Amniotic epithelial cell (primary cell): ENCODE data around the gene CSNK2A1.
A peak's percentile ranks its signal among the peaks of the same experiment; 100 is the strongest.

Source experiments
- DNase-seq: peaks from one replicate; pipeline ENCODE4 v3.0.0-alpha.2; 2010; ENCODE audit warnings: low read depth

The CSNK2A1 gene

DNA sequence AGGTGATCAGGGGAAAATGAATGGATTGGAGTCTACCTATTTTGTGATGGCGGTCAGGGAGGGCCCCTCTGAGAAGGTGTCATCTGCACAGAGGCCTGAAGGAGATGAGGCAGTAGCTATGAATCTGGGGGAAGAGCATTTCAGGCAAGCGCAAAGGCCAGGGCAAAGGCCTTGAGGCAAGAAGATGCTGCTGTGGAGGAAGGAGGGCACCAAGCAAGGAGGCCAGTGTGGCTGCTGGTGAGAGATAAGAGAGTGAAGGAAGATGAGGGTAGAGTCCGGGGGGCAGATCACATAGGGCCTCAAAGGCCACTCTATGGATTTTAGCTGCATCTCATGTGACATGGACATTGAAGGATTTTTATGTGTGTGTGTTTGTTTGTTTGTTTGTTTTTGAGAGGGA, 20.6 kb upstream of the CSNK2A1 start:
- DNase-seq, result no peak

DNA sequence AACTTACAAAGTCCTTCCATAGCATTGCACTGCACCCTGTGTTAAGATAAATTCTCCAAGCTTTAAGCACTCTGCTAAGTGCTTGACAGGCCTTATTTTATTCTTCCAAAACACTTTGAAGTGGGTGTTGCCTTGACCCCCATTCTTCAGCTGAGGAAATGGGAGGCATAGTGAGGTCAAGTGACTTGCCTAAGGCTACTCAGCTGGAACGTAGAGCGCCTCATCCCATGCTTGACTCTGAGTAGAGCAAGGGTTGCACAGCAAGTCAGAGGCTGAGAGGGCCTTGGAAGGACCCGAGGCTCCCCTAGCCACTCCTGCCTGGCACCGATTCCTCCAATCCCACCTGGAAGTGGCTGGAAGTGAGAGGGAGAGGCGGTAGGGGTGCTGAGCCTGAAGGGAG, 19.6 kb upstream of the CSNK2A1 start:
- no peak for DNase-seq

DNA sequence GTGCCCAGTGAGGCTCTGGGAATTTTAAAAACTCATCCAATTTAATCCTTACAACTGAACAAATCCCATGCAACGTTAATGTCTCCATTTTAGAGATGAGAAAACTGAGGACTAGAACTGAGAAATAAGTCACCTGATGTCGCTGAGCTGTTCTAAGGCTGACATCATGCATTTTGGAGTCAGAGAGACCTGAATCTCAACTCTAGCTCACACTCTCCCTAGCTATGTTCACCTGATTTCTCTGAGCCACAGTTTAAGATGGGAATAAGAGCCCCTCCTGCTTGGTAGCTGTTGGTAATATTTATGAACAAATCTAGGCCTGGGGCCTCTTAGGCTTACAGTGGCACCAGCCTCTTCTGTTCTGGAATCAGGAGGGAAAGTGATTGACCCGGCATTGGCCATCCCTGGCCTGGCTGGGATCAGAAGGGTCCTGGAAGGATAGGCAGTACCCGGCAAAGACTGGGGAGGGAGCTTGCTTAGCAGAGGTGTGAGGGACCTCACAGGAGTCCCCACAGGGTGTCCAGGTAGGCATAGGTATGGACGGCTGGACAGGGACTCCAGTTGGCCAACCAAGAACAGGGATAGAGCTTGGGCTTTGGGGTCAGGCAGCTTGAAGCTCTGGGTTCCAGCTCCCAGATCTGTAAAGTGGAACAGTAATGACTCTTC, 18.8 kb upstream of the CSNK2A1 start:
- no peak for DNase-seq

GRCh38 chr20:561437-562231, 18.0 kb upstream of the CSNK2A1 start:
- peak; percentile 52 for DNase-seq

GRCh38 chr20:560680-561079, 17.1 kb upstream of the CSNK2A1 start:
- no peak for DNase-seq

- DNase-seq, result no peak
Observed at GRCh38 chr20:558117-558516, 14.5 kb upstream of the CSNK2A1 start.

- no peak for DNase-seq
Observed at GRCh38 chr20:556984-557383, 13.4 kb upstream of the CSNK2A1 start.

- peak; percentile 62 for DNase-seq
Observed at GRCh38 chr20:555976-556385, 12.4 kb upstream of the CSNK2A1 start.

- DNase-seq, result no peak
Observed at GRCh38 chr20:550611-551010, 7.0 kb upstream of the CSNK2A1 start.

- DNase-seq, result no peak
Observed at GRCh38 chr20:549722-550496, 6.3 kb upstream of the CSNK2A1 start.

- no peak for DNase-seq
Observed at GRCh38 chr20:548906-549305, 5.3 kb upstream of the CSNK2A1 start.

DNA sequence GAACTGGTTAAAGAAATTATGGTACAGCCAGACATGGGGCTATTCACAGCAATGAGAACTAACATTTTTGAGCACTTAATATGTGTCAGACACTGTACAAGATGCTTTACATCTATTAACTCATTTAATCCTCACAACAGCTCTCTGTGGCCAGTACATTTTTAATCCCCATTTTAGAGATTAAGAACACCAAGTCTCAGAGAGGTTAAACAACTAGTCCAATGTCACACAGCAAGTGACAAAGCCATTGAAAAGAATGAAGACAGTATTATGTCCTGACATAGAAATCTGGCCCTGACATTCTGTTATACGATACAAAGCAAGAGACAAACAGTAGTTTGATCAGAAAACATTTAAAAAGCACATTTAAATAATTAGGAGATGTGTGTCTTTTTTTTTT, 3.8 kb upstream of the CSNK2A1 start:
- no peak for DNase-seq

DNA sequence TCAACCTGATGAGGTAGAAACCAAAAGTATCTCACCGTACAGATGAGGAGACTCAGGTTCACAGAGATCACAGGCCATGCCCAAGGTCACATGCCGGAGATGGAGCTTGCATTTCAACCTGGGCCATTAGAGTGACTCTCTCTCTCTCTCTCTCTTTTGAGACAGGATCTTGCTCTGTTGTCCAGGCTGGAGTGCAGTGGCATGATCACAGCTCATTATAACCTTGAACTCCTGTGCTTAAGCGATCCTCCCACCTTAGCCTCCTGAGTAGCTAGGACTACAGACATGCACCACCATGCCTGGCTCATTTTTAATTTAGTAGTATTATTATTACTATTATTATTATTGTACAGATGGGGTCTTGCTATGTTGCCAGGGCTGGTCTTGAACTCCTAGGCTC, 2.8 kb upstream of the CSNK2A1 start:
- no peak for DNase-seq

- no peak for DNase-seq
Observed at GRCh38 chr20:544153-544725, 649 bp upstream of the CSNK2A1 start.

DNA sequence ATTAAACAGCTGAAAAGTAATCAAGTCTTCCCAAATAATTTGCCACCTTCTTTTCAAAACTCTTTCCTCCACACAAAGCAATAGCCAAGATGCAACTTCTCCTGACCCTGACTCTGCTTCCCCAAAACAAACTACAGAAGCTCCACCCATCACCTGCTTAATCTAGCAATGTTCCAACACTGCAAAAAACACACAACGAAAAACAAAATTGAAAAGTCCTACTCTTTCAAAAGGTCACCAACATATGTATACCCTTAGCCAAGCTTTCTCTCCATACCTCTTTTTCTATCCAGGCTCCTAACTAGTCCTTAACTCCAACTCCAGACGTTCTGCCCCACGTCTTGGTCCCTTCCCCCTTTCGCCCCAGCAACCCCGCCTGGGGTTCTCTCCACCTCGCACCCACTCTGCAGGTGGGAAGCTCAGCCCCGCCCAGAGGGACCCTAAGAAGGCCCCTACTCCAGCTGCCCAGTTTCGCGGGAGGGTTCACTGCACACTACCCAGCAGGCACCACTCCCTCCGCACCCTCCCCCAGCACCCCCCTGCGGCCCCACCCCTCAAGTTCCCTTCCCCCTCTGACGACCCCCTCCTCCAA, 717 bp downstream of the CSNK2A1 start:
- DNase-seq, result no peak

GRCh38 chr20:540391-541201, 3.0 kb downstream of the CSNK2A1 start:
- no peak for DNase-seq

- DNase-seq, result peak; percentile 85
Observed at GRCh38 chr20:539848-540247, 3.7 kb downstream of the CSNK2A1 start.

DNA sequence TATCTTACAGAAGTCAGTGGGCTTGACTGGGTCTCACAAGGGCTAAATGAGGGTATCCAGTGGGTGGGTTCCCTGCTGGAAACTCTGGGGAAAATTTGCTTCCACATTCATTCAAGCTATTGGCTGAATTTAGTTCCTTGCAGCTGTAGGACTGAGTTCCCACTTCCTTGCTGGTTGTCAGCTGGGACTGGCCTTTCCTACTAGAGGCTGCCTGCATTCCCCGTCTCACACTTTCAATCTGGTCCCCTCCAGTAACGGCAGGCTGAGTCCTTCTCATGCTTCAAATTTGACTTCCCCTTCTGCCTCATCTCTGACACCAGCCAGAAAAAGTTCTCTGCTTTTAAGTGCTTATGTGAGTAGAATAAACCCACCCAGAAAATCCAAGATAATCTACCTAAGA, 4.4 kb downstream of the CSNK2A1 start:
- no peak for DNase-seq

- no peak for DNase-seq
Observed at GRCh38 chr20:537983-538382, 5.6 kb downstream of the CSNK2A1 start.

GRCh38 chr20:536426-537010, 7.1 kb downstream of the CSNK2A1 start:
- DNase-seq, result no peak

GRCh38 chr20:535958-536357, 7.6 kb downstream of the CSNK2A1 start:
- DNase-seq, result no peak
